ENCODE results near the gene TPST2.

DNA sequence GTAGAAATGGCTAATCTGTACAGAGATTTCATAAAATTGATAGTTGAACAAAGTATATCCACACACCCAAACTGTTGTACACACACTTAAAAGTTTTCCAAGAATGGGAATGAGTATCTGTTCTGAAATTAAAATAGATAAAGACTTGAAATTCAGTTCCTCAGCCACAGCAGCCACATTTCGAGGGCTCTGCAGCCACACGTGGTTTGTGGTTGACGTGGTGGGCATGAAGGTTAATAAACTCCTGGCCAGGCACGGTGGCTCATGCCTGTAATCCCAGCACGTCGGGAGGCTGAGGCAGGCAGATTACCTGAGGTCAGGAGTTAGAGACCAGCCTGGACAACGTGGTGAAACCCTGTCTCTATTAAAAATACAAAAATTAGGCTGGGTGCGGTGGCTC lies 24.0 kb downstream of the TPST2 start:
- TF ChIP-seq CTCF (IDR thresholded peaks at IDR 0.05) (no peak), POLR2A (IDR thresholded peaks at IDR 0.05) (no peak)

All from testis (tissue), 2 donors.